ENCODE measurements around the gene EVA1B. TPM values are rescaled to one million over a fixed set of nuclear protein-coding genes. Genes with fewer than 3 reads are reported as not detected.

The EVA1B gene
- polyA plus RNA-seq, 1 donor (not counting 4 experiments of a cell fraction or from before 2014, with no cell fraction given): 2.4 TPM

DNA sequence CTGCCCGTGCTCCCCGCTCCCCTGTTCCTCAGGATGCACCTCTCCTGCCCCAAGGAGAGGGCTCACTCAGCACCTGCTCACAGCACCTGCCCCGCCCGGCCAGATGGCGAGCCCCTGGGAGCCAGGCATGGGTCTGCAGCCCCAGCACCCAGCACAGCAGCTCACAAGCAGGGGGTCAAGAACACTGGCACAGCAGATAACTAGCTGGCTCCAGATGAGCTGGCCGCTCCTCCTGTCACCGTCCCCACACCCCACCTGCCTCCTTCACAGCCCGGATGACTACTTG lies 20.9 kb upstream of the EVA1B start:
- Histone ChIP-seq H3K4me2 (ENCODE audit: control insufficient read depth, extremely low read depth, insufficient read depth, low read depth, low read length) (no peak overlapping the region), H3K9me1 (ENCODE audit: control insufficient read depth, extremely low read depth, insufficient read depth, low read length) (no peaks in the 10 kb centered on the region), H3K36me3 (ENCODE audit: control insufficient read depth in 2 of 2, extremely low read depth in 1 of 2, insufficient read depth in 2 of 2, low read length in 2 of 2) (peaks cover 37 to 44% of the 10 kb centered on the region in 2 experiments), H3K27me3 (ENCODE audit: control insufficient read depth, extremely low read depth, insufficient read depth, low read length) (no peaks in the 10 kb centered on the region), H3K4me3 (ENCODE audit: control insufficient read depth in 2 of 3, extremely low read depth in 1 of 3, insufficient read depth in 2 of 3, low read depth in 1 of 3, low read length in 3 of 3) (no peak overlapping the region), H4K20me1 (ENCODE audit: control insufficient read depth, extremely low read depth, insufficient read depth, low read length) (no peaks in the 10 kb centered on the region), H2AFZ (ENCODE audit: control insufficient read depth, low read length) (no peak overlapping the region), H3K4me1 (ENCODE audit: control insufficient read depth, extremely low read depth, insufficient read depth, low read length) (peaks cover 15% of the 10 kb centered on the region), H3K9me3 (ENCODE audit: control insufficient read depth, low read depth, low read length) (no peaks in the 10 kb centered on the region), H3K9ac (ENCODE audit: control insufficient read depth, extremely low read depth, insufficient read depth, low read length) (no peak overlapping the region), H3K79me2 (ENCODE audit: control insufficient read depth, insufficient read depth, low read length) (no peaks in the 10 kb centered on the region), H3K27ac (ENCODE audit: control insufficient read depth, insufficient read depth, low read length) (no peak overlapping the region)
- no peak for DNase-seq (ENCODE audit: low read depth, low spot score)
- TF ChIP-seq, protein P1, sequence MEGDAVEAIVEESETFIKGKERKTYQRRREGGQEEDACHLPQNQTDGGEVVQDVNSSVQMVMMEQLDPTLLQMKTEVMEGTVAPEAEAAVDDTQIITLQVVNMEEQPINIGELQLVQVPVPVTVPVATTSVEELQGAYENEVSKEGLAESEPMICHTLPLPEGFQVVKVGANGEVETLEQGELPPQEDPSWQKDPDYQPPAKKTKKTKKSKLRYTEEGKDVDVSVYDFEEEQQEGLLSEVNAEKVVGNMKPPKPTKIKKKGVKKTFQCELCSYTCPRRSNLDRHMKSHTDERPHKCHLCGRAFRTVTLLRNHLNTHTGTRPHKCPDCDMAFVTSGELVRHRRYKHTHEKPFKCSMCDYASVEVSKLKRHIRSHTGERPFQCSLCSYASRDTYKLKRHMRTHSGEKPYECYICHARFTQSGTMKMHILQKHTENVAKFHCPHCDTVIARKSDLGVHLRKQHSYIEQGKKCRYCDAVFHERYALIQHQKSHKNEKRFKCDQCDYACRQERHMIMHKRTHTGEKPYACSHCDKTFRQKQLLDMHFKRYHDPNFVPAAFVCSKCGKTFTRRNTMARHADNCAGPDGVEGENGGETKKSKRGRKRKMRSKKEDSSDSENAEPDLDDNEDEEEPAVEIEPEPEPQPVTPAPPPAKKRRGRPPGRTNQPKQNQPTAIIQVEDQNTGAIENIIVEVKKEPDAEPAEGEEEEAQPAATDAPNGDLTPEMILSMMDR (optimal IDR thresholded peaks at IDR 0.05 in 1 of 3, IDR thresholded peaks at IDR 0.05 in 1 of 3, conservative IDR thresholded peaks at IDR 0.05 in 1 of 3; ENCODE audit: extremely low read depth in 1 of 3, insufficient read depth in 2 of 3, low read length in 3 of 3): no peak
- no peak for TF ChIP-seq EZH2 (IDR thresholded peaks at IDR 0.05; ENCODE audit: low read length)
- dilution Hi-C loops (cut with MboI; ENCODE audit: extremely low pct_ligation_motif_present, low sequenced_read_pairs): no loop called here
- FAIRE-seq: no peak

DNA sequence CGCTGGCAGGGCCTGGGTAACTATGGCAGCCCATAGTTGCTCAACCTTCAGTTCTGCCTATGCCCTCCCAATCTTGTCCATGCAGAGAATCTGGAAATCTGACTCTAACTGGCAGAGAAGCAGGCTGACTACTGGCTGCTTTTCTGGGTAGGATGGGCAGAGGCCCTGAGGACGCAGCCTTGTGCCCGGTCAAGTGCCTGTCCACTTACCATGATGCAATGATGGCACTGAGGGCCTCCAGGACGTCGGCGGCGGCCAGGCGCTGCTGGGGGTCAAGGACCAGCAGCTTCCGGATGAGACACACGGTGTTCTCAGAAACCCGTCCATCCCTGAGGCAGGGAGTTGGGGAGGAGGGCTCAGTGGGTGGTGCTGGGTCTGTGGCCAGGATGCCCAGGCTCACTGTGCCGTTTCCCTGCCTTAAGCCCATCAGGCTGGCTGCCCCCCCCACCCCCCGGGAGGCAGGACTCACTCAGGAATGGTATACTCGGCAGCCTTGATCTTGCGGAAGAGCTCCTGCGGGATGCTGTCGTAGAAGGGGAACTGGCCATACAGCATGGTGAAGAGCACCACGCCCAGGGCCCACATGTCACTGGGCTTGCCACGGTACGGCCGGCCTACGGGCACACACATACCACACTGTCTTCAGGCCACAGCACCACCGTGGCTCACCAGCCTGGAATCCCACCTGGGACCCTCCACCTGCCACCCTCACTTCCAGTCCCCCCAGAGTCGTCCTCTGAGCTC lies 20.4 kb upstream of the EVA1B start:
- Histone ChIP-seq H3K4me1 (ENCODE audit: control insufficient read depth, extremely low read depth, insufficient read depth, low read length) (peaks cover 10% of the 10 kb centered on the region), H3K9me3 (ENCODE audit: control insufficient read depth, low read depth, low read length) (no peaks in the 10 kb centered on the region), H3K4me3 (ENCODE audit: control insufficient read depth in 2 of 3, extremely low read depth in 1 of 3, insufficient read depth in 2 of 3, low read depth in 1 of 3, low read length in 3 of 3) (no peak overlapping the region), H3K79me2 (ENCODE audit: control insufficient read depth, insufficient read depth, low read length) (no peaks in the 10 kb centered on the region), H3K9ac (ENCODE audit: control insufficient read depth, extremely low read depth, insufficient read depth, low read length) (no peak overlapping the region), H3K27me3 (ENCODE audit: control insufficient read depth, extremely low read depth, insufficient read depth, low read length) (no peaks in the 10 kb centered on the region), H3K4me2 (ENCODE audit: control insufficient read depth, extremely low read depth, insufficient read depth, low read depth, low read length) (no peak overlapping the region), H3K27ac (ENCODE audit: control insufficient read depth, insufficient read depth, low read length) (no peak overlapping the region), H3K36me3 (ENCODE audit: control insufficient read depth in 2 of 2, extremely low read depth in 1 of 2, insufficient read depth in 2 of 2, low read length in 2 of 2) (peaks cover 33 to 44% of the 10 kb centered on the region in 2 experiments), H2AFZ (ENCODE audit: control insufficient read depth, low read length) (no peak overlapping the region), H3K9me1 (ENCODE audit: control insufficient read depth, extremely low read depth, insufficient read depth, low read length) (no peaks in the 10 kb centered on the region), H4K20me1 (ENCODE audit: control insufficient read depth, extremely low read depth, insufficient read depth, low read length) (no peaks in the 10 kb centered on the region)
- no peak for DNase-seq (ENCODE audit: low read depth, low spot score)
- no peak for FAIRE-seq
- dilution Hi-C loops (cut with MboI; ENCODE audit: extremely low pct_ligation_motif_present, low sequenced_read_pairs): no loop called here
- no peak for TF ChIP-seq EZH2 (IDR thresholded peaks at IDR 0.05; ENCODE audit: low read length)
